Measurements from ENCODE around the gene EIF2AK2.

DNA sequence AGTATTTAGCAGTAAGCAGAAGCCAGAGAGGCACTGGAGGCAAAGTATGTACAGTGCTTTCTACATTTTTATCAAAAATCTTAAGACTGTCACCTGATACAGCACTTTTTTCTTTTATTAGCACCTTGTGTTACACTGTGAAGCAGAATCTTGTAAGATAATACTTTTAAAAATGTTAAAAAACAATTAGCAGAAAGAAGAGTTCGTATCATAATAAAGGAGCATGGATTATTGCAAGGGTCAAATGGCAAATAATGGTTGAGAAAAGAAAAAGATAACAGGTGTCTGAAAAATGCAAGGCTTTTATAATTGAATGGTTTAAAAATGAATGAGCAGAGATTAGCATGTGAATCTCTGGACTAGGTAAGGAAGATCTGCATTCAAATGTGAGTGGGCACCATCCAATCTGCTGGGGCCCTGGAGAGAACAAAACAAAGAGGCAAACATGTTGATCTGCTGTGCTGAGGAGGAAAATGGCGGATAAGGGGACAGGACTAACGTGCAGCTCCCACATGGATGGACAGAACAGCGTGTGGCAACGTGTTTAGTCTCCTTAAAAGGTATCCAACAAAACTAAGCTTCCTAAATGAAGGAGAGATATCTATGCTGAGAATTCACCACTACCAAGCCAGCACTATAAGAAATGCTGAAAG, 49.0 kb upstream of the EIF2AK2 start:
- no peak for TF ChIP-seq EZH2 (IDR thresholded peaks at IDR 0.05; ENCODE audit: insufficient read depth, poor library complexity, severe bottlenecking)
- TF ChIP-seq EZH2phosphoT487 (IDR thresholded peaks at IDR 0.05; ENCODE audit: insufficient read depth, low read depth) = no peak

Data from GM23248 (cell line).